ENCODE measurements around the gene RABEP2. TPM values are rescaled to one million over a fixed set of nuclear protein-coding genes. Genes with fewer than 3 reads are reported as not detected.

Gene RABEP2
- total and polyA plus RNA-seq, 8 donors = 21.4 to 35.8 (median 24.4) TPM

DNA sequence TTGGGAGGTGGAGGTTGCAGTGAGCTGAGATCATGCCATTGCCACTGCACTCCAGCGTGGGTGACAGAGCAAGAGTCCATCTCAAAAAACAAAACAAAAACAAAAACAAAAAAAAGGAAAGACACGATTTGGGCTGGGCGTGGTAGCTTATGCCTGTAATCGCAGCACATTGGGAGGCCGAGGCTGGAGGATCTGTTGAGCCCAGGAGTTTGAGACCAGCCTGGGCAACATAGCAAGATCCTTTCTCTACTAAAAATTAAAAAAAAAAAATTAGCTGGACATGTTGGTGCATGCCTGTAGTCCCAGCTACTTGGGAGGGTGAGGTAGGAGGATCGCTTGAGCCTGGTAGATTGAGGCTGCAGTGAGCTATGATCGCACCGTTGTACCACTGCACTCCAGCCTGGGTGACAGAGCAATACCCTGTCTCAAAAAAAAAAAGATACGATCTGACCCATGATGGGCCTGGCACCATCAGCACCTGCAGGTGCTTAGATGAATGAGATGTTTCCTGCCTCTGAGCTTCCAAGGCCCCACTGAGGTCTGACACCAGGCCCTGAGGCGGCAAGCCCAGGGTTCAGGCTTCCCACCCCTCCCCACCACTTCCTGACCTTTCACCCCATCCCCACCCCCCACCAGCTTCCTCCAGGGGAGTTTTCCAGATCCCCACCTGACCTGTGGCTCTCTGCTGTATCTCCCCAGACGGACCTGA is 25.0 kb downstream of the RABEP2 start:
- ATAC-seq (no peak), DNase-seq (no peak)
- intact Hi-C loops (cut with DNase I) = no loop called here
- Histone ChIP-seq H3K4me1 (no peaks in the 10 kb centered on the region), H3K36me3 (peaks cover 0 to 11% of the 10 kb centered on the region in 2 donors), H3K4me3 (no peak overlapping the region), H3K27ac (no peak overlapping the region), H3K27me3 (no peaks in the 10 kb centered on the region), H3K9me3 (no peaks in the 10 kb centered on the region)
- no peak for TF ChIP-seq CTCF (IDR thresholded peaks at IDR 0.05)

DNA sequence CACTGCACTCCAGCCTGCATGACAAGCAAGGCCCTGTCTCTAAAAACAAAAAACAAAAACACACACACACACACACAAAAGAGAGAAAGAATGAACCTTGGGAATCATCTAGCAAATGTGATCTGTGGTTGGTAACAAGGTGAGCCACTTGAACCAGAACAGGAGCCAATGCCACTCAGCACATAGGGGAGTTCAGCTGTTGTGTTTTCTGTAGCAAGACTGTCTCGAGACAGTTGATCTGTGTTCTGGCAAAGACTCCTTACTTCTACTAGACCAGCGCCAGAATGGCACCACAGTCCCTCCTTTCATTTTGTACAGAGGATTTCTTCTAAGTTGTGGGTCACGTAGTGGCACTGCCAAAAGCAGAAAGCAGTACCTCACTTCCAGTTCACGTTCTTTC is 26.1 kb downstream of the RABEP2 start:
- no peaks in the 10 kb centered on the region for H3K36me3 ChIP-seq
- intact Hi-C loops (cut with DNase I) = no loop called here

DNA sequence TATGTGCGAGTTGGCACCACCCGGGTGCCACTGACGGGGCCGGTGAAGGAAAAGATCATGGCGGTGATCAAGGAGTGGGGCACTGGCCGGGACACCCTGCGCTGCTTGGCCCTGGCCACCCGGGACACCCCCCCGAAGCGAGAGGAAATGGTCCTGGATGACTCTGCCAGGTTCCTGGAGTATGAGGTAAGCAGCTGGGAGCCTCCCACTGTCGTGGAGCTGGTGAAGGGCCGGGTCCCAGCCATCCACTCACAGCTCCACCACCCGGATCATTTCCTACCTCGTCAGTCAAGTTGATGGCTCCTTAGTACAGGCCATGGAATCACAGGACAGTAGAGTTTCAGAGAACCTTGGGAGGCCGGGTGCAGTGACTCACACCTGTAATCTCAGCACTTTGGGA is 26.8 kb downstream of the RABEP2 start:
- Histone ChIP-seq H3K36me3 (no peaks in the 10 kb centered on the region), H3K4me1 (no peaks in the 10 kb centered on the region), H3K4me3 (no peak overlapping the region), H3K9me3 (no peaks in the 10 kb centered on the region), H3K27ac (no peak overlapping the region), H3K27me3 (no peaks in the 10 kb centered on the region)
- intact Hi-C loops (cut with DNase I) = no loop called here
- no peak for TF ChIP-seq CTCF (IDR thresholded peaks at IDR 0.05)
- ATAC-seq = no peak
- no peak for DNase-seq

More for the DNA sequence above, 26.1 kb downstream of the RABEP2 start:
- no peak for DNase-seq
- Histone ChIP-seq H3K9me3 (no peaks in the 10 kb centered on the region), H3K27ac (no peak overlapping the region), H3K4me3 (no peak overlapping the region), H3K4me1 (no peaks in the 10 kb centered on the region), H3K27me3 (no peaks in the 10 kb centered on the region)
- ATAC-seq = no peak
- no peak for TF ChIP-seq CTCF (IDR thresholded peaks at IDR 0.05)

- Histone ChIP-seq H3K27ac (no peak overlapping the region), H3K4me3 (no peak overlapping the region), H3K36me3 (no peaks in the 10 kb centered on the region), H3K4me1 (no peaks in the 10 kb centered on the region), H3K27me3 (no peaks in the 10 kb centered on the region), H3K9me3 (no peaks in the 10 kb centered on the region)
- DNase-seq (no peak), ATAC-seq (no peak)
- intact Hi-C loops (cut with DNase I) = no loop called here
- TF ChIP-seq CTCF (IDR thresholded peaks at IDR 0.05) = no peak
Observed at GRCh38 chr16:28897826-28898225, 27.2 kb downstream of the RABEP2 start.

DNA sequence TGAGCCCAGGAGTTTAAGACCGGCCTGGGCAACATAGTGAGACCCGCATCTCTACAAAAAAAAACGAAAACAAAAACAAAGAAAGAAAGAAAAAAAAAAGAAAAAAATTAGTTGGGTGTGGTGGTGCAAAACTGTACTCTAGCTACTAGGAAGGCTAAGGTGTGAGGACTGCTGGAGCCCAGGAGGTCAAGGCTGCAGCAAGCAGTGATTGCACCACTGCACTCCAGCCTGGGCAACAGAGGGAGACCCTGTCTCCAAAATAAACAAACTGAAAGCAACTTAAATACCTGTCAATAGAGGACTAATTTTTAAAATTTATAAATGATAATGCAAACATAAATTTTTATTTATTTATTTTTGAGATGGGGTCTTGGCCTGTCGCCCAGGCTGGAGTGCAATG is 29.4 kb downstream of the RABEP2 start:
- no peaks in the 10 kb centered on the region for H3K27me3 ChIP-seq
- H3K36me3 ChIP-seq = no peaks in the 10 kb centered on the region
- H3K4me3 ChIP-seq = no peak overlapping the region
- intact Hi-C loops (cut with DNase I) = no loop called here
- no peak for DNase-seq
- no peak for TF ChIP-seq CTCF (IDR thresholded peaks at IDR 0.05)
- H3K4me1 ChIP-seq = no peaks in the 10 kb centered on the region
- ATAC-seq = no peak
- H3K9me3 ChIP-seq = no peaks in the 10 kb centered on the region
- no peak overlapping the region for H3K27ac ChIP-seq
